ENCODE data around the gene TOR4A.

DNA sequence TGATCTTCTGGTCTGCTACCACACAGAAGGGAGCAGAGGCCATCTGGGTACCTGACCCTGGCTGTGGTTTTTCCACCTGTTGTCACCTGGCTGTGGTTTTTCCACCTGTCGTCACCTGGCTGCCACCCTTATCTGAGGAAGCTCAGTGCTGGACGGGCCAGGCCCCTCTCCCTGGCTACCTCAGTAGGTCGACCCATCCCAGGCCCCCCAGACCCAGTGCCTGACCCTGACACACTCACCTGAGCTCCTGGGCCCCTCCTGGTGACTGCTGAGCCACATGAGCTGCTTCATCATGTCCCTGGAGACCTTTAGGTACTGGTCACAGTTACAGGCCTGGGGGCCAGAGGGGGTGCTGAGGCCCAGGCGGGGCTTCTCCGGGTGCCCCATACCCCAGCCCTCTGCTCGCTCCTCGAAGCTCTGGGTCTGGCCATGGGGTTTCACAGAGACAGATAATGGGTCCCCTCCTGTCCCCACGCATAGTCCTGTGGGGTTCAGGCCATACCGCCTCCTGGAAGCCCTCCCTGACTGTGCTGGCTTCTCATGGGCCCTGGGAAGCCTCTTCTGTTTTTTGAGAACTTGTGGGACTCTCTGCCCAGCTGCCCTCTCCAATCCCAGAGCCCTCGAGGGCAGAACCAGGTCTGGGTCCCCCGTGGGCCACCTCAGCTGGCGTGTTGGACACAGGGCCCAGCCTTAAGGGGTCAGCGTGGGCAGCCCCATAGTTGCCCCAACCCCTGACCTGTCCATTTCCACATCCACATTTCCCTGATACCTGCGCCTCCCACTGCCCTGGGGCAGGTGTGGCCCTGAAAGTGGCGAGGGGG lies 32.1 kb downstream of the TOR4A start:
- TF ChIP-seq, protein P1, sequence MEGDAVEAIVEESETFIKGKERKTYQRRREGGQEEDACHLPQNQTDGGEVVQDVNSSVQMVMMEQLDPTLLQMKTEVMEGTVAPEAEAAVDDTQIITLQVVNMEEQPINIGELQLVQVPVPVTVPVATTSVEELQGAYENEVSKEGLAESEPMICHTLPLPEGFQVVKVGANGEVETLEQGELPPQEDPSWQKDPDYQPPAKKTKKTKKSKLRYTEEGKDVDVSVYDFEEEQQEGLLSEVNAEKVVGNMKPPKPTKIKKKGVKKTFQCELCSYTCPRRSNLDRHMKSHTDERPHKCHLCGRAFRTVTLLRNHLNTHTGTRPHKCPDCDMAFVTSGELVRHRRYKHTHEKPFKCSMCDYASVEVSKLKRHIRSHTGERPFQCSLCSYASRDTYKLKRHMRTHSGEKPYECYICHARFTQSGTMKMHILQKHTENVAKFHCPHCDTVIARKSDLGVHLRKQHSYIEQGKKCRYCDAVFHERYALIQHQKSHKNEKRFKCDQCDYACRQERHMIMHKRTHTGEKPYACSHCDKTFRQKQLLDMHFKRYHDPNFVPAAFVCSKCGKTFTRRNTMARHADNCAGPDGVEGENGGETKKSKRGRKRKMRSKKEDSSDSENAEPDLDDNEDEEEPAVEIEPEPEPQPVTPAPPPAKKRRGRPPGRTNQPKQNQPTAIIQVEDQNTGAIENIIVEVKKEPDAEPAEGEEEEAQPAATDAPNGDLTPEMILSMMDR (conservative IDR thresholded peaks at IDR 0.05; ENCODE audit: low read depth, low read length): no peak
- TF ChIP-seq EZH2 (IDR thresholded peaks at IDR 0.05; ENCODE audit: low read length, unreplicated experiment) (no peak), EZH2phosphoT487 (IDR thresholded peaks at IDR 0.05; ENCODE audit: borderline replicate concordance, low read length) (no peak)
